ENCODE data around the gene GALNT9.
"Not testable (repeated sequence)": the region's sequence is repeated elsewhere in the genome, so short reads cannot be mapped to it uniquely, and the experiment has no call there.

The GALNT9 gene

GRCh38 chr12:132152953-132153352 lies 176.4 kb downstream of the GALNT9 start:
- no peak for DNase-seq

- no peak for DNase-seq
These were observed 177.0 kb downstream of the GALNT9 start for GRCh38 chr12:132152411-132152821.

GRCh38 chr12:132151766-132152410 lies 177.5 kb downstream of the GALNT9 start:
- DNase-seq: no peak

- no peak for DNase-seq
These were observed 178.1 kb downstream of the GALNT9 start for GRCh38 chr12:132151145-132151765.

GRCh38 chr12:132150780-132151144 lies 178.6 kb downstream of the GALNT9 start:
- no peak for DNase-seq

- DNase-seq: not testable (repeated sequence)
These were observed 179.9 kb downstream of the GALNT9 start for GRCh38 chr12:132149526-132149925.

- no peak for DNase-seq
These were observed 180.9 kb downstream of the GALNT9 start for GRCh38 chr12:132148368-132149045.

GRCh38 chr12:132147423-132148367 lies 181.7 kb downstream of the GALNT9 start:
- DNase-seq: no peak

- DNase-seq: no peak
These were observed 182.5 kb downstream of the GALNT9 start for GRCh38 chr12:132146772-132147422.
